ENCODE results near the gene AKAP1.
A peak's percentile ranks its signal among the peaks of the same experiment; 100 is the strongest.
"Not testable (repeated sequence)": the region's sequence is repeated elsewhere in the genome, so short reads cannot be mapped to it uniquely, and the experiment has no call there.

AKAP1 gene

GRCh38 chr17:57085448-57086068 lies 512 bp downstream of the AKAP1 start:
- Mint-ChIP-seq H3K4me1 (ENCODE audit: low read depth) (peaks cover 36% of the 10 kb centered on the region), H3K27me3 (ENCODE audit: low read depth) (peaks cover 12% of the 10 kb centered on the region), H3K36me3 (ENCODE audit: low read depth) (no peaks in the 10 kb centered on the region), H3K27ac (peak overlapping the region; percentile 75), H3K4me3 (peak overlapping the region; percentile 86), H3K9me3 (no peaks in the 10 kb centered on the region)
- peak; percentile 49 for DNase-seq (ENCODE audit: low spot score)

GRCh38 chr17:57086069-57086930 lies 1.3 kb downstream of the AKAP1 start:
- DNase-seq (ENCODE audit: low spot score) = peak; percentile 10
- H3K27me3 Mint-ChIP-seq (ENCODE audit: low read depth) = peaks cover 8% of the 10 kb centered on the region
- peak overlapping the region; percentile 86 for H3K4me3 Mint-ChIP-seq
- no peaks in the 10 kb centered on the region for H3K9me3 Mint-ChIP-seq
- H3K36me3 Mint-ChIP-seq (ENCODE audit: low read depth) = no peaks in the 10 kb centered on the region
- H3K4me1 Mint-ChIP-seq (ENCODE audit: low read depth) = peaks cover 34% of the 10 kb centered on the region
- peak overlapping the region; percentile 70 for H3K27ac Mint-ChIP-seq

DNA sequence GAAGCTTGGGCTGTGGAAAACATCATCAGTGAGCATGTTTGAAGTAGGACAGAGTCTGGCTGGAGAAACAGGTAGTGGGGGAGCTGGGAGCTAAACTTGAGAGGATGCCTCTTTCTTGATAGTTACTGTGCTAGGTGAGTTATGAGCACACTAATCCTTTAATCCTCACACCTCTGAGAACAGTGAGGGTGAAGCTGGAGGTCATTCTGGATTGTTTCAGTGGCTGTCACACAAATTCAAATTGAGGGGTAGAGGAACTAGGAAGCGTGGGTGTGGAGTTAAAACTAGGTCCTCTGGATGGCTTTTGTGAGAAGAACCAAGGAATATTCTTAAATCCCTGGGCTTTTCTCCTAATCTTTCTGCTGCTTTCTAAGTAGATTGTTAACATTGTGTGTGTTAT lies 3.3 kb downstream of the AKAP1 start:
- no peak for DNase-seq (ENCODE audit: low spot score)
- Mint-ChIP-seq H3K27ac (no peak overlapping the region), H3K4me1 (ENCODE audit: low read depth) (peaks cover 25% of the 10 kb centered on the region), H3K4me3 (no peak overlapping the region), H3K27me3 (ENCODE audit: low read depth) (no peaks in the 10 kb centered on the region), H3K36me3 (ENCODE audit: low read depth) (no peaks in the 10 kb centered on the region), H3K9me3 (no peaks in the 10 kb centered on the region)

GRCh38 chr17:57089391-57089790 lies 4.3 kb downstream of the AKAP1 start:
- H3K36me3 Mint-ChIP-seq (ENCODE audit: low read depth) = no peaks in the 10 kb centered on the region
- no peaks in the 10 kb centered on the region for H3K9me3 Mint-ChIP-seq
- H3K27ac Mint-ChIP-seq = no peak overlapping the region
- no peaks in the 10 kb centered on the region for H3K27me3 Mint-ChIP-seq (ENCODE audit: low read depth)
- DNase-seq (ENCODE audit: low spot score) = no peak
- peaks cover 22% of the 10 kb centered on the region for H3K4me1 Mint-ChIP-seq (ENCODE audit: low read depth)
- H3K4me3 Mint-ChIP-seq = no peak overlapping the region

DNA sequence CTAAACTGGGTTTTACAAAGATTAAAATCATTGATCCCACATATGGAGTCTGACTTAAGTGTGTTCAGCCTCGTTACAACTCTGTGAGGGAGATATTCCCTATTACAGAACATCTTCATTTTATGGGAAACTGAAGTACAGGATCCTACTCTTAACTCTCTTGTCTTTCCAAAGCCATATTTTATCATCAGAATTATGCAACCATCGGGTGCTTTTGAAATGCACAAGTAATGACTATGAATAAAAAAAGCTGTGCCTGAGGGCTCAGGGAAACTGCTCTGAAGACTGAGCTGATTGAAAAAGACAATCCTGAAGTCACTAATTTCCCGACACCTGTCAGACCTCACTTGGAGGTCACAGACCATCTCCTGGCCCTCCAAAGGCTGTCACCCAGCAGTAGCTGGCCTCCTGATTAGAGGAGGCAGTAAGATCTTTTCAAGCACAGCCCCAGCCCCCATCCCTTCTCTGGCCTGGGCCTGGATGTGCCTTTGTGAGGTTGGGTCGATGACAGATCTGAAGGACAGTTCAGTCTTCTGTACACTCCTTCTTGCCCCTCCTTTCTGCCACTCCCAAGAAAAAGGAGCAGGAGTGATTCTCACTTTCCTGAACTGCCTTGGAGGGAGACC lies 5.6 kb downstream of the AKAP1 start:
- Mint-ChIP-seq H3K27me3 (ENCODE audit: low read depth) (no peaks in the 10 kb centered on the region), H3K9me3 (no peaks in the 10 kb centered on the region), H3K4me3 (no peak overlapping the region), H3K36me3 (ENCODE audit: low read depth) (no peaks in the 10 kb centered on the region), H3K27ac (no peak overlapping the region), H3K4me1 (ENCODE audit: low read depth) (peaks cover 22% of the 10 kb centered on the region)
- no peak for DNase-seq (ENCODE audit: low spot score)

- Mint-ChIP-seq H3K9me3 (no peaks in the 10 kb centered on the region), H3K4me1 (ENCODE audit: low read depth) (peaks cover 22% of the 10 kb centered on the region), H3K4me3 (no peak overlapping the region), H3K27me3 (ENCODE audit: low read depth) (no peaks in the 10 kb centered on the region), H3K36me3 (ENCODE audit: low read depth) (no peaks in the 10 kb centered on the region), H3K27ac (no peak overlapping the region)
- no peak for DNase-seq (ENCODE audit: low spot score)
Measured at GRCh38 chr17:57091186-57091618, 6.2 kb downstream of the AKAP1 start.

GRCh38 chr17:57092171-57092570 lies 7.1 kb downstream of the AKAP1 start:
- no peaks in the 10 kb centered on the region for H3K9me3 Mint-ChIP-seq
- H3K4me1 Mint-ChIP-seq (ENCODE audit: low read depth) = peaks cover 14% of the 10 kb centered on the region
- no peak overlapping the region for H3K4me3 Mint-ChIP-seq
- no peak overlapping the region for H3K27ac Mint-ChIP-seq
- H3K36me3 Mint-ChIP-seq (ENCODE audit: low read depth) = no peaks in the 10 kb centered on the region
- H3K27me3 Mint-ChIP-seq (ENCODE audit: low read depth) = no peaks in the 10 kb centered on the region
- no peak for DNase-seq (ENCODE audit: low spot score)

GRCh38 chr17:57092779-57093178 lies 7.7 kb downstream of the AKAP1 start:
- no peaks in the 10 kb centered on the region for H3K36me3 Mint-ChIP-seq (ENCODE audit: low read depth)
- no peak overlapping the region for H3K4me3 Mint-ChIP-seq
- no peak overlapping the region for H3K27ac Mint-ChIP-seq
- H3K27me3 Mint-ChIP-seq (ENCODE audit: low read depth) = no peaks in the 10 kb centered on the region
- H3K4me1 Mint-ChIP-seq (ENCODE audit: low read depth) = peaks cover 8% of the 10 kb centered on the region
- no peak for DNase-seq (ENCODE audit: low spot score)
- no peaks in the 10 kb centered on the region for H3K9me3 Mint-ChIP-seq

- Mint-ChIP-seq H3K4me1 (ENCODE audit: low read depth) (peaks cover 3% of the 10 kb centered on the region), H3K36me3 (ENCODE audit: low read depth) (no peaks in the 10 kb centered on the region), H3K27me3 (ENCODE audit: low read depth) (no peaks in the 10 kb centered on the region), H3K27ac (no peak overlapping the region), H3K4me3 (no peak overlapping the region), H3K9me3 (no peaks in the 10 kb centered on the region)
- DNase-seq (ENCODE audit: low spot score) = no peak
Measured at GRCh38 chr17:57096472-57097202, 11.6 kb downstream of the AKAP1 start.

- no peak overlapping the region for H3K4me3 Mint-ChIP-seq
- H3K9me3 Mint-ChIP-seq = no peaks in the 10 kb centered on the region
- H3K4me1 Mint-ChIP-seq (ENCODE audit: low read depth) = peaks cover 5% of the 10 kb centered on the region
- no peaks in the 10 kb centered on the region for H3K36me3 Mint-ChIP-seq (ENCODE audit: low read depth)
- DNase-seq (ENCODE audit: low spot score) = no peak
- H3K27ac Mint-ChIP-seq = no peak overlapping the region
- no peaks in the 10 kb centered on the region for H3K27me3 Mint-ChIP-seq (ENCODE audit: low read depth)
Measured at GRCh38 chr17:57097832-57098421, 12.9 kb downstream of the AKAP1 start.

DNA sequence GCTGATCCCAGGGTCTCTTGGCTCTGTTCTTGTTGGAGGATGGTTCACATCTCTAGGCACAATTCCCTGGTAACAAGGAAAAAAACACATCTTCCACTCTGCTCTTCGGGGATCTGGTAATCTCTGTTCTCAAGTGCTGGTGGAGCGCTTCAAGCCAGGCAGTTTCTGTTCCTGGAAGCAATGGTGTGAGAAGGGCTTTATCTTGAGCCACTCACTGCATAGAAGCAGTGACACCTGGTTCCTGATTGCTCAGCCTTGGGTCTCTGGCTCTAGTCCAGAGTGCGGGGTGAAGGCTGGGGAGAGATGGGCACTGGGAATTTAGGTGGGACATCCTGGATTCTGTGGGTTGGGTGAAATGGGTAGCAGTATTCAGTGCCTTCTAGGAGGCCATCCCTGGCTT lies 14.1 kb downstream of the AKAP1 start:
- Mint-ChIP-seq H3K4me1 (ENCODE audit: low read depth) (peaks cover 5% of the 10 kb centered on the region), H3K27ac (no peak overlapping the region), H3K9me3 (no peaks in the 10 kb centered on the region), H3K4me3 (no peak overlapping the region), H3K36me3 (ENCODE audit: low read depth) (no peaks in the 10 kb centered on the region), H3K27me3 (ENCODE audit: low read depth) (no peaks in the 10 kb centered on the region)
- DNase-seq (ENCODE audit: low spot score) = no peak

GRCh38 chr17:57102122-57102521 lies 17.1 kb downstream of the AKAP1 start:
- H3K4me1 Mint-ChIP-seq (ENCODE audit: low read depth) = peaks cover 5% of the 10 kb centered on the region
- H3K9me3 Mint-ChIP-seq = no peaks in the 10 kb centered on the region
- no peak overlapping the region for H3K4me3 Mint-ChIP-seq
- H3K27me3 Mint-ChIP-seq (ENCODE audit: low read depth) = no peaks in the 10 kb centered on the region
- no peak for DNase-seq (ENCODE audit: low spot score)
- no peaks in the 10 kb centered on the region for H3K36me3 Mint-ChIP-seq (ENCODE audit: low read depth)
- H3K27ac Mint-ChIP-seq = no peak overlapping the region

DNA sequence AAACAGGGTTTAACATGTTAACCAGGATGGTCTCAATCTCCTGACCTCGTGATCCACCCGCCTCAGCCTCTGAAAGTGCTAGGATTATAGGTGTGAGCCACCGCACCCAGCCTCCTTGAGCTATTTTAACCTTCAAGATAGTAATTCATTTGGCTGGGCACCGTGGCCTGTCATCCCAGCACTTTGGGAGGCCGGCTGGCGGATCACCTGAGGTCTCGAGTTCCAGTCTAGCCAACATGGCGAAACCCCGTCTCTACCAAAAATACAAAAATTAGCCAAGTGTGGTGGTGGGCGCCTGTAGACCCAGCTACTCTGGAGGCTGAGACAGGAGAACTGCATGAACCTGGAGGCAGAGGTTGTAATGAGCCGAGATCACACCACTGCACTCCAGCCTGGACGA lies 17.6 kb downstream of the AKAP1 start:
- H3K4me3 Mint-ChIP-seq; H3K36me3 Mint-ChIP-seq (ENCODE audit: low read depth); DNase-seq (ENCODE audit: low spot score); H3K27me3 Mint-ChIP-seq (ENCODE audit: low read depth); H3K4me1 Mint-ChIP-seq (ENCODE audit: low read depth); H3K27ac Mint-ChIP-seq; H3K9me3 Mint-ChIP-seq: not testable (repeated sequence)

All from T-helper 2 cell treated with Interferon-gamma antibody and Interleukin-4, amounts not matched to agents 5 μg/mL and 100 μg/mL, for 36 hours (primary cell).